HG02571 (cell line): ENCODE measurements around the gene OTOA.
"Not testable (repeated sequence)": the region's sequence is repeated elsewhere in the genome, so short reads cannot be mapped to it uniquely, and the experiment has no call there.

Experiments
- ATAC-seq: cut with Tn5 transposase; IDR thresholded peaks from one replicate; pipeline ENCODE4 v1.9.1; 2021; ENCODE audit warnings: mild to moderate bottlenecking, moderate library complexity; ENCODE audit not compliant: unreplicated experiment

Gene OTOA

GRCh38 chr16:21801538-21802374 lies 138.0 kb downstream of the OTOA start:
- not testable (repeated sequence) for ATAC-seq

GRCh38 chr16:21802375-21802663 lies 138.6 kb downstream of the OTOA start:
- not testable (repeated sequence) for ATAC-seq
